Stimulated activated CD4-positive, alpha-beta T cell treated with anti-CD3 and anti-CD28 coated beads, Interleukin-1b, Interleukin-23, amount 100 ng/mL, for 1 hour (primary cell): ENCODE results near the gene PHB1.
"Not testable (repeated sequence)": the region's sequence is repeated elsewhere in the genome, so short reads cannot be mapped to it uniquely, and the experiment has no call there.

Experiments used
- DNase-seq, 2 donors: peaks; one replicate each; pipeline ENCODE4 v3.0.0-alpha.2; 2020; ENCODE audit warnings: low read depth in 2 of 2

Gene PHB1

GRCh38 chr17:49381033-49381432, 33.6 kb downstream of the PHB1 start:
- no peak for DNase-seq

- no peak for DNase-seq
These were observed 34.8 kb downstream of the PHB1 start for GRCh38 chr17:49379926-49380325.

- no peak for DNase-seq
These were observed 36.4 kb downstream of the PHB1 start for GRCh38 chr17:49378311-49378710.

- no peak for DNase-seq
These were observed 39.1 kb downstream of the PHB1 start for GRCh38 chr17:49375544-49375943.

DNA sequence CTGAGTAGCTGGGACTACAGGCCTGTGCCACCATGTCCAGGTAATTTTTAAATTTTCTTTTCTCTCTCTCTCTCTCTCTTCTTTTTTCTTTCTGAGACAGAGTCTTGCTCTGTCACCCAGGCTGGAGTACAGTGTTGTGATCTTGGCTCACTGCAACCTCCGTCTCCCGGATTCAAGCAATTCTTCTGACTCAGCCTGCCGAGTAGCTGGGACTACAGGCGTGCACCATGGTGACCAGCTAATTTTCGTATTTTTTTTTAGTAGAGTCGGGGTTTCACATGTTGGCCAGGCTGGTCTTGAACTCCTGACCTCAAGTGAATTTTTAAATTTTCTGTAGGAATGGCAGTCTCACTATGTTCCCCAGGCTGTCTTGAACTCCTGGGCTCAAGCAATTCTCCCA, 41.6 kb downstream of the PHB1 start:
- DNase-seq: no peak

DNA sequence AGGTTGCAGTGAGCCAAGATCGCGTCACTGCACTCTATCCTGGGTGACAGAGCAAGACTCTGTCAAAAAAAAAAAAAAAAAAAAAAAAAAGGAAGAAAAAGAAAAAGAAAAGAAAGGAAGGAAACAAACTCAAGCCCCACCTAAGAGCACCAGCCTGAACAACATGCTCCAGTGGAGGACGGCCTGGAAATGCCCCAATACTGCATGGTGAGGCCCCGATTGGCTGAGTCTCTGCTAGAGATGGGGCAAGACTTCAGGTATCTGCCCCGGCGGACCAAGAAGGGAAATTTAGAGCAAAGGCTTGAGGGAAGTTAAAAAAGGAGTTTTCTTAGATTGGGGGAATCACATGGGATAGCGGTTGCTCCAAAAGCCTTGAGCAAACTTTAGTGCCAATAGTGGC, 42.3 kb downstream of the PHB1 start:
- no peak for DNase-seq

DNA sequence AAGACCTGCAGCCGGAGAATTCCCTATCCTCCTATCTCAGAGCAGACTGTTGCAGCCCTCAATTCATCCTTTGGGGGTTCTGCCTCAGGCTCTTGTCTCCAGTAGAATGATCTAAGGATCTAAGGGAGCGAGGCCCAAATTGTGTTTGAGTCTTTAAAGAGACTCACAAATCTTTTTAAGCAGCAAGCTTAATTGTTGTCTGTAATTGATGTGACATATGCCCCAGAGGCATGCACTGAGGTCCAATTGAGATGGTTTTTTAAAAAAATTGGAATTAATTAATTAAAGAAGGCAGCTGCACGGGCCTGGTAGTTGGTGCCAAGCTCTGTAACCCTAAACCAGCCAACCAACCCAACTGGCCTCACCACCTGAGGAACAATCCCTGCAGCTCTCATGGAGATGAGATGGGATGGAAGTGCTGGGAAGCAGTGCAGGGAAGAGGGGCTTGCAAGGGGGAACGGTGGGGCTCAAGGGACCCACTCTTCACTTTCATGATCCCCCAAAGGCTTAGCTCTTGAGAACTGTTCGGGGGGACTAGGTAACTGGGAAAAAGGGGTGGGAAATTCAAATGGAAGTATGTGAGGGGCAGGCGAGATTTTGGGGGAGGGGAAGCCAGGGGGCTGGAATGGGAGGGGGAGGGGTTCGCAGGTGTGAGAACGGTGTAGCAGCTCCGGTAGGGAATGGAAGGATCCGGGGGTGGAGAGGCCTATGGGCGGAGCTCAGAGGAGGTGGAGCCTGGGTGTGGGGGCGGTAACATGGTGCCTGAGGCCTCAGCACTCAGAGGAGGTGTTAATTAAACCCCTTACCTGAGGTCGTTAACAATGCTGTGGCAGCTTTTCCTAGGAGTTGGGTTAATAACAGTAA, 43.5 kb downstream of the PHB1 start:
- no peak for DNase-seq

DNA sequence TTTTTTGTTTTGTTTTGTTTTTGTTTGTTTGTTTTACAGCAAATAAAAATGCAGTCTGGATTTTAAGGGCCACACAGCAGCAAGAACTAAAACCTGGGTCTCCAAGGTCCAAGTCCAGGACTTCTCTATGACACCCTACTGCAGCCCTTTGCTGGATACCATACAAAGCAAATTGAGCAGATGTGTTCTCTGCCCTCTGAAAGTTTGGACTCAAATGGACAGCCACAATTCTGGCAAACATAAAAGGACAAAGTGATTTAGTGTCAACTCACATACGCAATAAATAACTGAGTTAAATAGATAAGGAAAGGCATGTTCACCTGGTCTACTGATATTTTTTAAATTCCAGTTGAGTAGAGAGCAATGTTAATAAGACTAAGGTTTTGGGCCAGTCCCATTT, 44.9 kb downstream of the PHB1 start:
- no peak for DNase-seq

GRCh38 chr17:49369089-49369488, 45.6 kb downstream of the PHB1 start:
- no peak for DNase-seq

DNA sequence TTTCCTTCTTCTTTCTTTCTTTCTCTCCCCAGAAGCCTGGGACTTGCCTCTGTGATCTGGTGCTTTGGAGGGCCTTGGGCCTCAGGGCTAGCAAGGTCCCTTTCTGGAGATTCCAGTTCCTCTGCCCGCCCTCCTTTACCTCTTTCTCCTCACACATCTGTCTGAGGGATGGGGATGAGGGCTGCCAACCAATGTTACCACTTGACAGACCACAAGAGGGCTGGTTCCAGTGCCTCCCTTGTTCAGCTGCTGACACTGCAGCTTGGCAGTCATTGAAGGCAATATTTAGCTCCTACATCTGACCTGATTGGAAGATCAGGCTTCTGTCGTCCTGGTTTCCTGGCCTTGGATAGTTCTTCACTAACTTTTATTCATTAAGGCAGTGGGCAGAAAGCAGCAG, 49.0 kb downstream of the PHB1 start:
- DNase-seq: no peak

GRCh38 chr17:49365126-49365525, 49.6 kb downstream of the PHB1 start:
- not testable (repeated sequence) for DNase-seq

- no peak for DNase-seq
These were observed 50.6 kb downstream of the PHB1 start for GRCh38 chr17:49364119-49364518.

DNA sequence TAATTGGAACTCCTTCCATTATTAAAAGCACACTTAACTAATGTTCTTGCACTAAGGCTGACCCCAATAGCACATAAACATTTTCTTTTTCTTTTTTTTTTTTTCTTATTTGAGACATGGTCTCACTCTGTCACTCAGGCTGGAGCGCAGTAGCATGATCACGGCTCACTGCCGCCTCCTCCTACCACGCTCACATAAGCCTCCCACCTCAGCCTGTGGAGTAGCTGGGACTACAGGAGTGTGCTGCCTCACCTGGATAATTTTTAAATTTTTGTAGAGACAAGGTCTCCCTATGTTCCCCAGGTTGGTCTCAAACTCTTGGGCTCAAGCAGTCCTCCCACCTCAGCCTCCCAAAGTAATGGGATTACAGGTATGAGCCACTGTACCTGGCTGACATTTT, 51.4 kb downstream of the PHB1 start:
- no peak for DNase-seq

GRCh38 chr17:49362723-49363117, 52.0 kb downstream of the PHB1 start:
- DNase-seq: no peak

GRCh38 chr17:49361902-49362722, 52.6 kb downstream of the PHB1 start, which contains the start of gene ZNF652:
ZNF652 (minus strand) TSS chr17:49362250; CDS start chr17:49317725, 44,525 bp downstream.
- peak; percentile 67 to 97 for DNase-seq

- DNase-seq: peak; percentile 20 to 67
These were observed 53.4 kb downstream of the PHB1 start for GRCh38 chr17:49361129-49361901.

DNA sequence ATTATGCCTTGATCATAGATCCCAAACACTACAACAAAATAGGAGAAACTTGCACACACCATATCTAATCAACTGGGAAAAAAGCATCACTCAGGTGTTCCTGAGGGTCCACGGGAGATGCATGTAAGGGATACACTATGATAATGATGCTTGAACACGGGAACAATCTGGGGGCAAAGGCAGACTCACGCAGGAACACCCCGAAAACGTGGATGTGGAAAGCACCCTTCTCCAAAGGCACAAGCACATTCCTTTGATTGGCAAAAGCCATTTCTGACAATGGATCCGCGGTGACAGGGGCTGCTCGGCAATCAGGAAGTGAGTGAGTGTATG, 53.9 kb downstream of the PHB1 start:
- no peak for DNase-seq

- DNase-seq: no peak
These were observed 54.5 kb downstream of the PHB1 start for GRCh38 chr17:49359990-49360795.

- no peak for DNase-seq
These were observed 55.9 kb downstream of the PHB1 start for GRCh38 chr17:49358641-49359247.

- DNase-seq: no peak
These were observed 57.2 kb downstream of the PHB1 start for GRCh38 chr17:49357516-49357915.

DNA sequence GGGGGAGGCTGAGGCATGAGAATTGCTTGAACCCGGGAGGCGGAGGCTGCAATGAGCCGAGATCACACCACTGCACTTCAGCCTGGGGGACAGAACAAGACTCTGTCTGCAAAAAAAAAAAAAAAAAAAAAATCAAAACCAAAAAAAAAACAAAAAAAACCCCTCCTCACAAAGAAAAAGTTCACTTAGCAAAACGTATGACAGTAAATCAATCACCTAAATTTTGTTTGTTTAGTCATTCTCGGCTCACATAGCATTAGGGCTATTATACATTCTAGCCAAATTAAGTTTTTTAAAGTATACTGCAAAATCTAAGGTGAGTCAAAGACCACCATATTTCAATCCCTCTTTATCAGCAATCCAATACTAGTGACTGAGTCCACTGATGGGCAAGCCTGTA, 58.4 kb downstream of the PHB1 start:
- no peak for DNase-seq
